AG04450 (cell line): Measurements from ENCODE around the gene FRMPD2. TPM values are rescaled to one million over a fixed set of nuclear protein-coding genes. Genes with fewer than 3 reads are reported as not detected.

Experiments
- CTCF ChIA-PET: fragments of 300-600, 350-600 bp; formaldehyde crosslinking; extraction: SDS; loops from one replicate; lab custom pipeline; 2022; ENCODE audit warnings: antibody characterized with exemption, inconsistent platforms; lab: Charles Lee
- POLR2A ChIA-PET: fragments of 350-600 bp; formaldehyde crosslinking; extraction: SDS; loops from one replicate; lab custom pipeline; 2021; ENCODE audit warnings: antibody characterized with exemption, inconsistent platforms; lab: Yijun Ruan, JAX
- DNase-seq: peaks from one replicate; pipeline ENCODE4 v3.0.0-alpha.2; 2011; ENCODE audit warnings: low read depth, low spot score
- H3K27ac ChIP-seq: one replicate; pipeline ENCODE4 v1.5.1; 2012; ENCODE audit warnings: low read depth, low read length, control low read depth
- H3K27me3 ChIP-seq: one replicate; pipeline ENCODE4 v1.6.0; 2012; ENCODE audit warnings: low read length; ENCODE audit not compliant: control insufficient read depth, insufficient read depth
- H3K4me3 ChIP-seq: 2 replicates; pipeline ENCODE4 v1.5.1; 2011; ENCODE audit warnings: mild to moderate bottlenecking, low read depth, low read length, control low read depth
- H3K9me3 ChIP-seq: 2 replicates; pipeline ENCODE4 v1.5.1; 2012; ENCODE audit warnings: low read length; ENCODE audit not compliant: control insufficient read depth, insufficient read depth
- CTCF ChIP-seq: IDR thresholded peaks from 2 replicates; pipeline ENCODE4 v1.5.1; 2011; ENCODE audit warnings: low read depth, low read length, control low read depth, inconsistent platforms
- polyA plus RNA-seq: library from polyadenylated mRNA; depleted of rRNA; stranded (reverse); fragments of >200 nt; gene quantifications from 2 replicates; pipeline ENCODE4 v1.2.3, GENCODE V29; 2011

FRMPD2 gene
- polyA plus RNA-seq, 1 experiment = not detected

GRCh38 chr10:48314107-48314506 lies 39.6 kb upstream of the FRMPD2 start:
- no peak for DNase-seq
- Histone ChIP-seq H3K27me3 (no peaks in the 10 kb centered on the region), H3K9me3 (no peaks in the 10 kb centered on the region), H3K27ac (no peak overlapping the region), H3K4me3 (no peak overlapping the region)
- POLR2A ChIA-PET = no interaction called here
- no peak for TF ChIP-seq CTCF
- CTCF ChIA-PET = interaction anchor here (0.8 kb wide), 1 partner anchor 50 kb away, joined by 3 read pairs; no protein-coding TSS in a partner anchor

- H3K27me3 ChIP-seq = no peaks in the 10 kb centered on the region
- H3K9me3 ChIP-seq = no peaks in the 10 kb centered on the region; the same call in 1 of the 2 replicates
- 0 out of 2 replicates have a peak, but pooled peaks have one; percentile 9 for TF ChIP-seq CTCF
- H3K4me3 ChIP-seq = no peak overlapping the region
- no peak for DNase-seq
- ChIA-PET CTCF (interaction anchor here (0.8 to 3.5 kb wide), 3 partner anchors 11 to 347 kb away, joined by 4 to 18 read pairs (median 5); no protein-coding TSS in a partner anchor), POLR2A (interaction anchor here (0.6 kb wide), 1 partner anchor 192 kb away, joined by 3 read pairs; no protein-coding TSS in a partner anchor)
- H3K27ac ChIP-seq = no peak overlapping the region
These were observed 35.3 kb upstream of the FRMPD2 start for GRCh38 chr10:48309711-48310226.

GRCh38 chr10:48307711-48308018 lies 33.2 kb upstream of the FRMPD2 start:
- ChIA-PET CTCF (interaction anchor here (1.0 to 3.5 kb wide), 3 partner anchors 59 to 349 kb away, joined by 3 to 18 read pairs (median 7); no protein-coding TSS in a partner anchor), POLR2A (no interaction called here)
- no peak for TF ChIP-seq CTCF
- Histone ChIP-seq H3K9me3 (no peaks in the 10 kb centered on the region; the same call in 1 of the 2 replicates), H3K27me3 (peaks cover 8% of the 10 kb centered on the region), H3K27ac (no peak overlapping the region), H3K4me3 (peak overlapping the region; percentile 80)
- no peak for DNase-seq

- Histone ChIP-seq H3K4me3 (peak overlapping the region; percentile 80), H3K27me3 (peaks cover 8% of the 10 kb centered on the region), H3K9me3 (no peaks in the 10 kb centered on the region; the same call in 1 of the 2 replicates), H3K27ac (peak overlapping the region; percentile 53)
- ChIA-PET CTCF (interaction anchor here (1.0 to 1.6 kb wide), 2 partner anchors 60 to 347 kb away, joined by 3 to 7 read pairs; no protein-coding TSS in a partner anchor), POLR2A (no interaction called here)
- no peak for DNase-seq
- no peak for TF ChIP-seq CTCF
These were observed 32.6 kb upstream of the FRMPD2 start for GRCh38 chr10:48306870-48307710.
